ENCODE data around the gene APP.

The APP gene

GRCh38 chr21:26125433-26126167 is 45.0 kb downstream of the APP start:
- no peak for DNase-seq

GRCh38 chr21:26124896-26125295 is 45.7 kb downstream of the APP start:
- no peak for DNase-seq

GRCh38 chr21:26124421-26124833 is 46.1 kb downstream of the APP start:
- DNase-seq: no peak

- DNase-seq: no peak
Observed at GRCh38 chr21:26123012-26123411, 47.6 kb downstream of the APP start.

GRCh38 chr21:26120828-26121227 is 49.7 kb downstream of the APP start:
- DNase-seq: no peak

- no peak for DNase-seq
Observed at GRCh38 chr21:26119906-26120305, 50.7 kb downstream of the APP start.

GRCh38 chr21:26118938-26119540 is 51.5 kb downstream of the APP start:
- DNase-seq: no peak

- DNase-seq: no peak
Observed at GRCh38 chr21:26117972-26118367, 52.6 kb downstream of the APP start.

GRCh38 chr21:26117324-26117971 is 53.1 kb downstream of the APP start:
- no peak for DNase-seq

GRCh38 chr21:26116456-26117011 is 54.0 kb downstream of the APP start:
- DNase-seq: no peak

- no peak for DNase-seq
Observed at GRCh38 chr21:26115899-26116298, 54.7 kb downstream of the APP start.

GRCh38 chr21:26115305-26115704 is 55.3 kb downstream of the APP start:
- DNase-seq: peak; percentile 16 to 21

- DNase-seq: no peak
Observed at GRCh38 chr21:26112975-26113374, 57.6 kb downstream of the APP start.

- DNase-seq: no peak
Observed at GRCh38 chr21:26112127-26112742, 58.3 kb downstream of the APP start.

- no peak for DNase-seq
Observed at GRCh38 chr21:26110715-26111114, 59.9 kb downstream of the APP start.

GRCh38 chr21:26107429-26107828 is 63.1 kb downstream of the APP start:
- DNase-seq: peak in 1 of 2 experiments; percentile 7

- no peak for DNase-seq
Observed at GRCh38 chr21:26106562-26106961, 64.0 kb downstream of the APP start.

- no peak for DNase-seq
Observed at GRCh38 chr21:26105819-26106218, 64.8 kb downstream of the APP start.

GRCh38 chr21:26100573-26100972 is 70.0 kb downstream of the APP start:
- no peak for DNase-seq

- DNase-seq: no peak
Observed at GRCh38 chr21:26099610-26100219, 70.9 kb downstream of the APP start.

- no peak for DNase-seq
Observed at GRCh38 chr21:26098772-26099397, 71.7 kb downstream of the APP start.

GRCh38 chr21:26097475-26097874 is 73.1 kb downstream of the APP start:
- DNase-seq: no peak
